Body of pancreas (tissue), 4 donors: ENCODE results near the gene SHFL.

Source experiments
- POLR2A ChIP-seq, 3 donors: fragments of 450-650 bp; IDR thresholded peaks; one replicate each; pipeline ENCODE4 v1.6.1; 2016; ENCODE audit warnings: antibody characterized with exemption in 3 of 3, mild to moderate bottlenecking in 2 of 3
- TF ChIP-seq, protein P1 (sequence below), 7 experiments: fragments of 450-650 bp in 4 of 7; fragments of 200-600 bp in 3 of 7; sonication (generic) in 3 of 7; IDR thresholded peaks; one replicate each; pipeline ENCODE4 v1.5.1; 2016 to 2019; ENCODE audit warnings: antibody characterized with exemption in 7 of 7

DNA sequence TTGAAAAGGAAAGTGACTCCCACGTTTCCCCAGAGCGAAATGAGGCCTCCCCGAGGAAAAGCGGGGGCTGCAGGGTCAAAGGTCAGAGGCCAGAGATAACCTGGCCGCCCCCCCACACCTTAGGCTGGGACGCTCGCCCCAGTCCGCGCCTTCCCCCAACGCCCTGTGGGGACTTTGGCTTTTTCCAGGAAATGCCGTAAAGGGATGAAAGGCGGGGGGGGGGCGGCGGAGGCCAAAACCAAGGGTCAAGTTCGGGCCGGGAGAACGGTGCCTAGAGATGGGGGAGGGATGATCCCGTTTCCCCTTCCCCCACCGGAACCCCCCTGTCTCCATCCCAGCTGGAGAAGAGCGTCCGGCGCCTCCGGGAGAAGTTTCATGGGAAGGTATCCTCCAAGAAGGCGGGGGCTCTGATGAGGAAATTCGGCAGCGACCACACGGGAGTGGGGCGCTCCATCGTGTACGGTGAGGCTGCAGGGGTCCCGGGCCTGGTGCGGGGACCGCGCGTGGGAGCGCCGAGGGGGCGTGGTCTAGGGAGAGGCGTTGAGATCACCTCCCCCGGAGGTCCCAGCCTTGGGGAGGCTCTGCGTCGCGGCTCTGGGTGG is 575 bp downstream of the SHFL start:
- no peak for TF ChIP-seq POLR2A (IDR thresholded peaks at IDR 0.05)
- TF ChIP-seq, protein P1, sequence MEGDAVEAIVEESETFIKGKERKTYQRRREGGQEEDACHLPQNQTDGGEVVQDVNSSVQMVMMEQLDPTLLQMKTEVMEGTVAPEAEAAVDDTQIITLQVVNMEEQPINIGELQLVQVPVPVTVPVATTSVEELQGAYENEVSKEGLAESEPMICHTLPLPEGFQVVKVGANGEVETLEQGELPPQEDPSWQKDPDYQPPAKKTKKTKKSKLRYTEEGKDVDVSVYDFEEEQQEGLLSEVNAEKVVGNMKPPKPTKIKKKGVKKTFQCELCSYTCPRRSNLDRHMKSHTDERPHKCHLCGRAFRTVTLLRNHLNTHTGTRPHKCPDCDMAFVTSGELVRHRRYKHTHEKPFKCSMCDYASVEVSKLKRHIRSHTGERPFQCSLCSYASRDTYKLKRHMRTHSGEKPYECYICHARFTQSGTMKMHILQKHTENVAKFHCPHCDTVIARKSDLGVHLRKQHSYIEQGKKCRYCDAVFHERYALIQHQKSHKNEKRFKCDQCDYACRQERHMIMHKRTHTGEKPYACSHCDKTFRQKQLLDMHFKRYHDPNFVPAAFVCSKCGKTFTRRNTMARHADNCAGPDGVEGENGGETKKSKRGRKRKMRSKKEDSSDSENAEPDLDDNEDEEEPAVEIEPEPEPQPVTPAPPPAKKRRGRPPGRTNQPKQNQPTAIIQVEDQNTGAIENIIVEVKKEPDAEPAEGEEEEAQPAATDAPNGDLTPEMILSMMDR (IDR thresholded peaks at IDR 0.05), result no peak
